Esophagus muscularis mucosa (tissue), 4 donors: ENCODE measurements around the gene CEACAM16.

ENCODE experiments used
- CTCF ChIP-seq, 3 experiments: fragments of 200-600 bp in 2 of 3; fragments of 450-650 bp in 1 of 3; sonication (generic) in 2 of 3; IDR thresholded peaks; one replicate each; pipeline ENCODE4 v1.5.1; 2017 to 2019; ENCODE audit warnings: antibody characterized with exemption in 3 of 3, mild to moderate bottlenecking in 2 of 3, moderate library complexity in 1 of 3
- EP300 ChIP-seq: sonication (generic); formaldehyde crosslinking; IDR thresholded peaks from one replicate; pipeline ENCODE4 v1.6.1; 2017; ENCODE audit warnings: antibody characterized with exemption
- POLR2A ChIP-seq: fragments of 450-650 bp; IDR thresholded peaks from one replicate; pipeline ENCODE4 v1.6.1; 2017; ENCODE audit warnings: antibody characterized with exemption, moderate library complexity, mild to moderate bottlenecking, low read depth
- POLR2AphosphoS5 ChIP-seq, 2 donors: sonication (generic); formaldehyde crosslinking; IDR thresholded peaks; one replicate each; pipeline ENCODE4 v1.6.1; 2017; ENCODE audit warnings: antibody characterized with exemption in 2 of 2

DNA sequence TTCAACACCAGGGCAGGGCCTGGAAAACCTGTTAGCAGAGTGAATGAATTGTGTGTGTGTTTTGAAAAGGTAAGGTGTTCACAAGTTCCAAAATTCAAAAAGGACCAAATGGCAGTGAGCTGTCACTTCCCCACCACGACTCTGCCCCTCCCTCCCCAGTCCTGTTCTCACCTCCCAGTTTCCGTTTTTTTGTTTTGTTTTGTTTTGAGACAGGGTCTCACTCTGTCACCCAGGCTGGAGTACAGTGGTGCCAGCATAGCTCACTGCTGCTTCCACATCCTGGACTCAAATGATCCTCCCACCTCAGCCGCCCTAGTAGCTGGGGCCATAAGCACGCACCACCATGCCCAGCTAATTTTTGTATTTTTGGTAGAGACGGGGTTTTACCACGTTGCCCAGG, 29.2 kb downstream of the CEACAM16 start:
- TF ChIP-seq POLR2AphosphoS5 (IDR thresholded peaks at IDR 0.05) = no peak
- TF ChIP-seq EP300 = no peak
- TF ChIP-seq CTCF (IDR thresholded peaks at IDR 0.05) = no peak
- no peak for TF ChIP-seq POLR2A
